OCI-M2 (cell line): ENCODE results near the gene ZFPL1.
"Not testable (repeated sequence)": the region's sequence is repeated elsewhere in the genome, so short reads cannot be mapped to it uniquely, and the experiment has no call there.

Source experiments
- DNase-seq: peaks from one replicate; lab custom pipeline; 2025; ENCODE audit not compliant: unreplicated experiment; lab: John Stamatoyannopoulos, UW

ZFPL1 gene

DNA sequence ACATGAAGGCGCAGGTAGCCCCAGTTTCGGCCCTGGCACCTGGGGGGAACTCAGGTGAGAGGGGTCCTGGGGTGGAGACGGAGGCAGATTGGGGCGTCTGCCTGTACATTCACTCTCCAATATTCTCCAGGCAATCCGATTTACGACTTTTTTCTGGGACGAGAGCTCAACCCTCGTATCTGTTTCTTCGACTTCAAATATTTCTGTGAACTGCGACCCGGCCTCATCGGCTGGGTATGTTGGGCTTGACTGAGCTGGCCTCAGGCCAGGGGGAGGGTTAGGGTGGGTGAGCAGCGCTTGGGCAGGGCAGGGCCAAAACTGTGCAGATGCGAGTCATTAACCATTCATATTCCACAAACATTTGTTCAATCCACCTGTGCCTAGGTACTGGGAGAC, 29.3 kb downstream of the ZFPL1 start:
- DNase-seq: no peak

DNA sequence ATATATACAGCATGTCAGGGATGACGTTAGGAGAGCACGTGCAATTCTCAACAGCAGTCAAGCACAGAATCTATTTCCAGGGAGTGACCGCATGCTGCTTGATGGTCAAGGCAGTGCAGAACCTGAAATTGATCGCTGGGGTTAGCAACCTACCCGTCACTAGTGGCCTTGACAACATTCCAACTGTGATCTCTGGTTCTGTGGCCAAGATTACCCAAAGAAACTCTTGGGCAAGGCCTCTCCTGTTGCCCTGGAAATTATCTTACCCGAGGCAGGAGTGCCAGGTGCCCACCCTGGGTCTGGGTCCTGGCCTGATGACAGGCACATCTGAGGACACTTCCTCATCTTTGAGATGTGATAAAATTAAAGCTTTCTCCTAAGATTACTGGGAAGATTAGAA, 29.8 kb downstream of the ZFPL1 start:
- no peak for DNase-seq

DNA sequence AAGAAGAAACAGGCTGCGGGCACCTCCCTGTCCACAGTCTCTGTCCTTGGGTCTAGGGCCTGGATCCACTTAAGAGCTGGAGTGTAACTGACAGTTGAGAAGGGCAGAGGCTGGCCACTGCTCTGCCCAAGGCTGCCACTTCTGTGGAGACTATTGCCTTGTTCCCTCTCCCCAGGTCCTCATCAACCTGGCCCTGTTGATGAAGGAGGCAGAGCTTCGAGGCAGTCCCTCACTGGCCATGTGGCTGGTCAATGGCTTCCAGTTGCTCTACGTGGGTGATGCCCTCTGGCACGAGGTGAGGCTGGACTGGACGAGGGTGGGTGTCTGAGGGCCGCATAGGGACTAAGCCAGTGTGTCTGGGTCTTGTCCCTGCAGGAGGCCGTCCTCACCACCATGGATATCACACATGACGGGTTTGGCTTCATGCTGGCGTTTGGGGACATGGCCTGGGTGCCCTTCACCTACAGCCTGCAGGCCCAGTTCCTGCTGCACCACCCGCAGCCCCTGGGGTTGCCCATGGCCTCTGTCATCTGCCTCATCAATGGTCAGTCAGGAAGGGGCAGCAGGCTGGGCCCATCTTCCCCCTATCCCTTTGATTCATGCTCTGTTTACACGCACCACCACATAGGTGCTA, 30.6 kb downstream of the ZFPL1 start:
- no peak for DNase-seq

DNA sequence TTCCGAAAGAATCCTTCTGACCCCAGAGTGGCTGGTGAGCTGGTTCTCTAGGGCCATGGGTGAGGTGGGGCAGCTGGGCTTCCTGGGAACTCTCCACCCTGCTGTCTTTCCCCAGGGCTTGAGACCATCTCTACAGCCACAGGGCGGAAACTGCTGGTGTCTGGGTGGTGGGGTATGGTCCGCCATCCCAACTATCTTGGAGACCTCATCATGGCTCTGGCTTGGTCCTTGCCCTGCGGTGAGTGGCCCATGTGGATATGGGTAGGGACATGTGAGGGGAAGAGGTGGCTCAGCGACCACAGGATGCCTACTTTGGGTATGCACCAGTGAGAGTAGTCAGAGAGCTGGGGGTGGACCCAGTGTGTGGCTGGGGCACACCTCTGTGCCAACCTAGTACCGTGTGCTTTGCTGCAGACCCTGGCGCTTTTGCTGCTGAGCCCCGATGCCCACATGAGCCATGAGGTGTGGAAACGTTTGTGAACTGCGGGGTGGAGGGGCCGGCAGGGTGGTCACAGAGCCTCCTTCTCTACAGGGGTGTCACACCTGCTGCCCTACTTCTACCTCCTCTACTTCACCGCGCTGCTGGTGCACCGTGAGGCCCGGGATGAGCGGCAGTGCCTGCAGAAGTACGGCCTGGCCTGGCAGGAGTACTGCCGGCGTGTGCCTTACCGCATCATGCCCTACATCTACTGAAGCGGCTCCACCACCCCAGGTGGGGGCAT, 31.5 kb downstream of the ZFPL1 start:
- no peak for DNase-seq

DNA sequence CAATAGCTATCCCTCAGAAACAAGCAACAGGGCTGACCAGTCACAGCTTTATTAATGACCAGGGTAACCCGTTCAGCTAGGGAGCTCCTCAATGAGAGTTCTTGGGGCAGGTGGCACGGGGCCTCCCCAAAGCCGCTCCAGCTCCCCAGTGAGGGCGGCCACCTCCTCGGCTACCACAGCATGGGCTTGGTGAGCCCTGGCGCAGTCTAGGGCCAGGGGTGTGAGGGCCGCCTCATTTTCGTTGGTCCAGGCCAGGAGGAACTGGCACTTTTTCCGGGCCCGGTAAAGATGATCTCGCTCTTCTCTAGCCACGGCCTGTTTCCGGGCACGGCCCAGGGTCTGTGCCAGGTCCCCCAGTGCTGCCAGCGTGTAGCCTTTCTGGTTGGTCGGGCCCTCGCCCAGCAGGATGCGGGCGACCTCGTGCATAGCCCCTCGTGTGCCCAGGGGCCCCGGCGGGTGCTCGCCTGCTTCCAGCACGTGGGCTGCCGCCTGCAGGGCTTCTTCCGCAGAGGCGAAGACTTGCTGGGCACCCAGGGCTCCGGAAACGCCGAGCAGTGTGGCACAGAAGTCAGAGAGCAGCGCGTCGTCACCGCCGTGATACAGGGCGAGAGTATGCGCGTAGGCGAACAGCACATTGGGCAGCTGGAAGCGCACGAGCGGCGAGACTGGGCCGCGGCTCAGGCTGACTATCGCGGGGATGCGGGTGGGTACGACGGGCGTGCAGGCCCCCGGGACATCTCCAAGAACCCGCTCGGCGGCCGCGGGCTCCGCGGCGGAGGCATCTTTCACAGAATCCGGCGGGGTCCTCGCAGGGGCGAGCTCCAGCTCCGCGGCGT, 32.6 kb downstream of the ZFPL1 start:
- no peak for DNase-seq

DNA sequence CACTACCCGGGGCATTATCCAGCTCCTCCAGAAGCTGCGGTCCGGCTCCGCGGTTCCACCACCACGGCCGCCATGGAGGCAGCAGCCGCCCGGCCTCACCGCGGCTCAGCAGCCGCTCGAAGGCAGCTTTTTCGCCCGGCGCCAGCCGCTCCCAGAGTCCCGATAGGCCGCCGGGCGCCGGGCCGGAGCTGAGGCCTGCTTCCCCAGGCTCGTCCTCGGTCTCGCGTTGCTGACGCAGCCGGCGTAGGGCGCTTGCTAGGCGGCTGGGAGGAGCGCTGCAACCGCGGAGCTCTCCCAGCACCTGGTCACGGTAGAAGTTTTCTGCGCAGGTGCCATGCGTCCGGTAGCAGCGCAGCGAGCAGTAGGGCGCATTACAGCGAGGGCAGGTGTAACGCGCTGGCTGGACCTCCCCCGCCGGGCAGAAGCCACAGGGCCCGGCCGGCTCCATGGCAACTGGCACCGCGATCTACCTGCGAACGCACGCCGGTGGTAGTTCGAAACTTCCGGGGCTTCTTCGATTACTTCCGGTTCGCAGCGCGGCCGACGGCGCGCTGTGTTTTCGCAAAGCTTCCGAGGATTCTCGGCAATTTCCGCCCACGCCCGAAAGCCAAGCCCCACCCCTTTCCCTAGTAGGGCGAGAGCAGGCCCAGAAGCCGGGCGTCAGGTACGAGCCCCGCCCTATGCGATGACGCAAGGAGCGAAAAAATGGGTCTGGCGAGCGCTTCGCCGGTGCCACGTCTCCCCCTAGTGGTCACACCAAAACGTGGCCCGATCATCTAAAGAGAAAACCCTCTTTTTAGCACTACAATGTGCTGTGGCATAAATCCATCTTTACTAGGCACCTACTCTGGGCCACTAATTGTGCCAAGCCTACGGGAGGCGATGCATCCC, 33.4 kb downstream of the ZFPL1 start, which contains the start of gene ZNHIT2:
ZNHIT2 (minus strand) TSS at position 496 of the 891 bp plus-strand sequence; CDS start at position 448, 48 bp downstream.
- peak; percentile 88 for DNase-seq

DNA sequence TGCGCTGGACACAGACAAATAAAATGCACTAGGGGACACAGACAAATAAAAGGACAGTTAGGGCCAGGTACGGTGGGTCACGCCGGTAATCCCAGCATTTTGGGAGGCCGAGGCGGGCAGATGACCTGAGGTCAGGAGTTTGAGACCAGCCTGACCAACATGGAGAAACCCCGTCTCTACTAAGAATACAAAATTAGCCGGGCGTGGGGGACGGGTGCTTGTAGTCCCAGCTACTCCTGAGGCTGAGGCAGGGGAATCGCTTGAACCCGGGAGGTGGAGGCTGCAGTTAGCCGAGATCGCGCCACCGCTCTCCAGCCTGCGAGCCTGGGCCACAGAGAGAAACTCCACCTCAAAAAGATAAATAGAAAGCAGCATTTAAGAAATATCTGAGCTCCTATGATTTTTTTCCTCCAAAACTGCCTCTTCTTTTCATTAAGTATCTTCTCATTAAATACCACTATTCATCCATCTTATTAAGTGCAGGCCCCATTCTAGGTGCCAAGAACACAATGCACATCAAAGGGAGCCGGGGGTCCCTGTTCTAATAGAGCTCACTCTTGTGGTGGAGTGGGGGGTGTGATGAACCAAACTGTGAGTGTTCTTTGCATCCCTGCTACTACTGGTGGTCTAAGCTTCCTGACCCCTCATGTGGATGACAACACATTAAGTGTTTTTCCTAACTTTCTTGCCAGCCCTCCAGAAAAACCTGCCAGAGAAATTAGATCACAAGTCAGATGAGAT, 34.2 kb downstream of the ZFPL1 start:
- no peak for DNase-seq

DNA sequence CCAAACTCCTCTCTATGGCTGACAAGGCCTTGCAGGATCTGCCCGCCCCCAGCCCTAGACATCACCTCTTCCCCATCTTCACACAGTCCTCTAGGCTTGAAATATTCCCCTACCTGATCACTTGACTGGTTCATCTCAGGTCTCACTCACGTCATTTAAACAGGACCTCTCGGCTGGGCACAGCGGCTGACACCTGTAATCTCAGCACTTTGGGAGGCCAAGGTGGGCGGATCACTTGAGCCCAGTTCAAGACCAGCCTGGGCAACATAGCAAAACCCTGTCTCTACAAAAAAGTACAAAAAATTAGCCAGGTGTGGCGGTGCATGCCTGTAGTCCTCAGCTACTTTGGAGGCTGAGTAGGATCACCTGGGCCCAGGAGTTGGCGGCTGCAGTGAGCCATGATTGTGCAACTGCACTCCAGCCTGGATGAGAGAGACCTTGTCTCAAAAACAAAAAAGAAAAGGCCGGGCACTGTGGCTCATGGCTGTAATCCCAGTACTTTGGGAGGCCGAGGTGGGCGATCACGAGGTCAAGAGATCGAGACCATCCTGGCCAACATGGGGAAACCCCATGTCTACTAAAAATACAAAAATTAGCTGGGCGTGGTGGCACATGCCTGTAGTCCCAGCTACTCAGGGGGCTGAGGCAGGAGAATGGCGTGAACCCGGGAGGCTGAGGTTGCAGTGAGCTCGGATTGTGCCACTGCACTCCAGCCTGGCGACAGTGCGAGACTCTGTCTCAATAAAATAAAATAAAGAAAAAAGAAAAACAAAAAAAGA, 35.1 kb downstream of the ZFPL1 start:
- DNase-seq: not testable (repeated sequence)

DNA sequence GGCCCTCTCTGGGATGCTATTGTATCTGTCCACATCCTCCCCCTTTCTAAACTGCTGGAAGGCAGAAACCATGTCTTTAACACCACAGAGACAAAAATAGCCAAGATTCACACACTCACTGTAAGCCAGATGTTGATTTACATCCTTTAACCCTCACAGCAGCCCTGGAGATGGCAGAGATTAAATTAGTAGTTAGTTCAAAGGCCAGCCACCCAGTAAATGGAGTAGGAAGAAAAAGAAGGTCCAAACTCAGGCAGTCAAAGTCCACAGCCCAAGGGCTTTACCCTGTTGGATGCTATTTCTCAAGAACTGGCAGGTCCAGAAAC, 35.6 kb downstream of the ZFPL1 start:
- DNase-seq: no peak

DNA sequence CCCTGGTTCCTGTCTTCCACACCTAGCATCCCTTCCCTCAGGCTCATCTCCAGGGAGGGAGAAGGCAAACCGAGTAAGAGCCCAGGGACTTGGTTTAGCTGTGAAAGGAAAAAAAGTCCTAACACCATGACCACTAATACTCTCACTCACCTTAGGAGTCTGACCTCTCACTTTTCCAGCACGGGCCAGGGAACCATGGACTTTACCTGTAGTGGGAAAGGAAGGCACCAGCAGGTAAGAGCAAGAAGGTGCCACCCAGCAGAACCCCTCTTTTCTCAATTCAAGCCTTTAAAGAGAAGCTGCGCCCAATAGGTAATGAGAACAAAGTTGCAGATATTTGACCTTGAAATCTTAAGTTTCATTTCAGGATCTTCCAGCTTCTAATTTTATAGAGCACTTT, 36.8 kb downstream of the ZFPL1 start:
- DNase-seq: no peak

DNA sequence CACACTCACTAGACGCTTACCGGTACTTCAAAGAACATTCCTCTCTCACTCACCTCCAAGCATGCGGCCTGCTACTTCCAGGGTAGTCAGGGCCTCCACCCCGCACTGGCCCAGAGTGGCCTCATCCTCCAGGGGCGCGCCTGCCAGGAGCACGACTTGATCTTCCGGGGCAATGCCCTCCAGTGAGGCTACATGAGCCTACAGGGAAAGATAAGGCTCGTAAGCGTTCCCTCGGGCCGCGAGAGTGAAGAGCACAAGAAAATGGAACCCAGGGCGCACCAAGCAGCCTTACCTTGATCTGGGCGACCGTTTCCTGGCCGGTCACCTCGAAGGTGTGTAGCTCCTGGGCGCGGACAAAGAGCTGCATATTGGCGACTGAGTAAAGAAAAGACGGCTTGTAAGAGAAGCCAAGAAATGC, 37.4 kb downstream of the ZFPL1 start:
- DNase-seq: no peak

DNA sequence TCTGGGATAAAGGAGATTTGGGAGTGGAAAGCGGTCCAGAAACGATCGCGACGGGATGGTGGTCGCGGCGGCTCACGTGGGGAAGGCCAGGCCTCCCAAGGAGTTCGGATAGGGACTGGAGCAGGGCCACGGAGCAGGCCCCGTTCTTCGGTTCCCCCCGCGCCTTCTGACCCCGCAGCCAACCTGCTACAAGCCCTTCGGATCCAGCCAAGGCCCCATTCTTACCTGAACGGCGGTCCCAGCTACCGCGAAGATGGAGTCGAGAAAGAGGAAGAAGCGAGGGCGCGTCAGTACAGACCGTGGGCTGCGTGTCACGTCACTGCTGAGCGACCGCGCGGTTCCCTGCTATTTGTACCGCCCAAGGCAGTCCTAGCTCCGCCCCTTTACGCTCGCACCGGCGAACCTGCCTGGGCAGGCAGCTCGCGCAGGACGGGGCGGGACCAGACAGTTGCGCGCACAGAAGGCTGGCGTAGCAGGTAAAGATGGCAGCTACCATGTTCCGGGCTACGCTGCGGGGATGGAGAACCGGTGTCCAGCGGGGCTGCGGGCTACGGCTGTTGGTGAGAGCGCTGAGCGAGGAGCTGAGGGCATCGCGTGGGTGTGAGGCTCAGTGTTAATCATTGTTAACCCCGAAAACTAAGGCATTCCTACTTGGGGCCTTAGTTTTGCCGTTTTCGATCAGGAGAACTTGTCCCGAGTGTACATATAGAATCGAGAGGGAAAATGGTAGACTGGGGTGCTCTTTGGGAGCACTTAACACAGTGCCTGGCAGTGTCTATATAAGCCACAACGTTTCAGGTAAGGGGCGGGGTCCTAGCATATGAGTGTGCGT, 38.1 kb downstream of the ZFPL1 start, which contains the start of the genes FAU and MRPL49:
FAU (minus strand) TSS at position 270 of the 832 bp plus-strand sequence. CDS start 321 bp downstream, outside the sequence.
MRPL49 (plus strand) TSS at position 457 of the 832 bp plus-strand sequence; CDS start at position 483, 26 bp downstream.
- peak; percentile 83 for DNase-seq

DNA sequence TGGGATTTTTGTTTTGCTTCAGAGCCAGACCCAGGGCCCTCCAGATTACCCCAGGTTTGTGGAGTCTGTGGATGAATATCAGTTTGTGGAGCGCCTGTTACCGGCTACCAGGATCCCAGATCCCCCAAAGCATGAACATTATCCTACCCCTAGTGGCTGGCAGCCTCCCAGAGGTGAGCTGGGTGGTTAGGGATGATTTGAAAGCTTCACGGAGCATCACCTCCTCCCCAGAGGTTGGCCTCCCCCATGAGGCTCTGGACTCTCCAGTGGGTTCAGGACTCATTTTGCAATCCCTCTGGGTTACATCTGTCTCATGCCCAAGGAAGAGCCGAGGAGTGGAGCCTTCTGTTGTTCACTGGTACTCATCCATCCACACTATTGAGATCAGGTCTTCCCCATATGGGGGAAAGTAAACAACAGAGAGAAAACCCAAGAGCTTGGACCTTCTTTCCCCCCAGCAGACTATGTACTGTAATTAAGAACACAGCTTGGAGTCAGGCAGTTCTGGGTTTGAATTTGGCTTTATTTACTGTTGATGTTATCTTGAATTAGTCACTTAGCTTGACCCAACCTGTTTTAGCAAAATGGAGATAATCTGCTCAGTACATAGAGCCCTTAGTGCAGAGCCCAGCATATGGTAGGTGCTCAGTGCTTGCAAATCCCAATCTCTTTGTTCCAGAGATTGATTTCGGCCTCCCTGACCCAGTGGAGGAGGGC, 40.6 kb downstream of the ZFPL1 start:
- no peak for DNase-seq

DNA sequence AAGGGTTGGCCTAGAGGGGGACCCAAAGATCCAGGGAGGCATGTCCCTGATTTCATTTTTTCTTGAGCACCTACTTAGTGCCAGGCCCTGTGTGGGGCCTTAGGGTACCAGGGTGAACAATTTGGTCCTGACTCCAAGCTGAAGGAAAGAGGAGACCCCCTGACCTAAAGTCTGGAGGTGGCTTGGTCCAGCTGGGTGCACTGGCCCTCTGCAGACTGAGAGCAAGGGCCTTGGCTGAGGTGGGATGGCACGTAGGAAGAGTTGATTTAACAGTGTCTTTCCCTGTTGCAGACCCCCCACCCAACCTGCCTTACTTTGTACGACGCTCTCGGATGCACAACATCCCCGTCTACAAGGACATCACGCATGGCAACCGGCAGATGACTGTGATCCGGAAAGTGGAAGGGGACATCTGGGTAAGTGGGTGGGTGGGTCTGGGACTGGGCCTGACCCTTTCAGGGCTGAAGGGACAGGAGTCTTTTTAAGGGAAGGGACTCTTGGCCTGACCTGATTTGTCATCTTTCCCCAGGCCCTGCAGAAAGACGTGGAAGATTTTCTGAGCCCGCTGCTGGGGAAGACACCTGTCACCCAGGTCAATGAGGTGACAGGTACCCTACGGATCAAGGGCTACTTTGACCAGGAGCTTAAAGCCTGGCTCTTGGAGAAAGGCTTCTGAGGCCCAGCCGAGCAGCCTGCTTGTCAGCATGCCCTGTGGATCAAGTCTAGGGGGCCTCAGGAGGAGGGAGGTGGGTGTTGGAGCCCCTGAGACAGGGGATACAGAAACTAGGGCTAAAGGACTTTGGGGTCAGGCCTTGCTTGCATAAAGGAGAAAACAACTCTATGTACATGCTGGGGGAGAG, 41.4 kb downstream of the ZFPL1 start:
- no peak for DNase-seq

DNA sequence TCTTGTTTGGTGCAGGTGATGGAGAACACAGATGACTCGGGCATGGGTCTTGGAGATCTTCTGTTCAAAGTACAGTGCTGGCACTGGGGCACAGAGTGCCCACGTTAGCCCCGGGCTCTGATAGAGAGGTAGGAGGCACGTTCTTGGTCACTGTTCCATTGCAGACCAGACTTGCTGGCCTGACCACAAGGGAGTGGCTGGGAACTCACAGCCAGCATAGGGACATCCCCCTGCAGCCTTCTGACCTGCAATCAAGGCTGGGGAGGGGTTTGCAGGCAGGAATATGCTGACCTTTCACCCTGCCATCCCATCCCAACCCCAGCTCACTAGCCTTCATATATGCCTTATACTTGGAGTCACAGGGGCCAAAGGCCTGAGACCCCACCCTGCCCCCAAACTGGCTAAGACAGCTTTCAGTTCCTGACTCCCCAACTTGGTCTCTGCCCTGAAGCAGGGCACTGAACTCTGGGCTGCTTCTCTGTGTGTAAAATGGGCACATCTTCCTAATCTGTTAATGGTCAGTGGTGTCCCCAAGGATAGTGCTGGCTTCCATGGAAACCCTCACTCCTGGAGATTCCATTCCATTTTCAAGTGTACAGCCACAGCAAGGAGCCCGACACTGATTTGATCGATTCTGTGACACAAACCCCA, 42.7 kb downstream of the ZFPL1 start:
- no peak for DNase-seq

DNA sequence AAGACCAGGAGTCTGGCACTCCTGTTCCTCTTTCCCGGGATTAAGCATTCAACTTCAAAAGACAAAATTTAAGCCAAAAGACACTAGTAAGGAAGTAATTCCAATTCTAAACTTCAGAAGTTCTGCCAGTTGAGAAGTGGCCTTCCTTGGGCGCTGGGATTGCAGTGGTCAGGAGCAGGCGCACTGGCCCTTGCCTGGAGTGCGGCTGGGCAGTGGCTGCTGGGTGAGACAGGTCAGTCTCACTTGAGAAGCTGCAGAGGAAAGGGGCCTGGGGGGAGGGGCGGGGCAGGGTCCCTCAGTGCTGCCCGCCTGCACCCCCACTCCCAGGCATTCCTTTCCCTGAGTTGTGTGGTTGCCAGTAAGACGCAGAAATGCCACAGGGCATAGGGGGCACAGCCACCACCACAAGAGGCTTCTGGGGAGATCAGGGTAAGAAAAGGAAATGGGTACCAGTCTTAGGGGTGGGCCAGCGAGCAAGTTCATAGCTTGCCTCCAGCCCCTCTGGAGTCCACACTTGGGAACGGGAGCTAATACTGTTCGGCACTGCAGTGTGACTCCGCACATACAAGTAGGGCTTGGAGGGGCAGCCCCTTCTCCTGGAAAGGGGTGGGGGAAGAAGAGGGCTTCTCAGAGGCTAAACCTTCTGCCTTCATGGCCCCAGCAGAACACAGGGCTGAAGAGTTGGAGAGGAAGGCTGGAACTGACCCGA, 43.6 kb downstream of the ZFPL1 start:
- DNase-seq: no peak
